HG02571 (cell line): ENCODE results near the gene BRPF3.

Experiments
- ATAC-seq: cut with Tn5 transposase; IDR thresholded peaks from one replicate; pipeline ENCODE4 v1.9.1; 2021; ENCODE audit warnings: mild to moderate bottlenecking, moderate library complexity; ENCODE audit not compliant: unreplicated experiment

The BRPF3 gene

GRCh38 chr6:36266913-36267644 is 70.5 kb downstream of the BRPF3 start:
- ATAC-seq: no peak

- ATAC-seq: no peak
These were observed 71.4 kb downstream of the BRPF3 start for GRCh38 chr6:36267731-36268477.

GRCh38 chr6:36268478-36269275 is 72.1 kb downstream of the BRPF3 start:
- no peak for ATAC-seq

GRCh38 chr6:36269834-36270705 is 73.5 kb downstream of the BRPF3 start, which contains the start of gene PNPLA1:
PNPLA1 (plus strand) TSS chr6:36270060; CDS start chr6:36270460, 400 bp downstream.
- no peak for ATAC-seq

- no peak for ATAC-seq
These were observed 75.7 kb downstream of the BRPF3 start for GRCh38 chr6:36272234-36272633.

GRCh38 chr6:36273067-36273466 is 76.5 kb downstream of the BRPF3 start:
- no peak for ATAC-seq

- ATAC-seq: no peak
These were observed 77.4 kb downstream of the BRPF3 start for GRCh38 chr6:36273802-36274514.

- no peak for ATAC-seq
These were observed 80.3 kb downstream of the BRPF3 start for GRCh38 chr6:36276581-36277536.

- ATAC-seq: no peak
These were observed 81.5 kb downstream of the BRPF3 start for GRCh38 chr6:36277946-36278470.

- ATAC-seq: no peak
These were observed 83.9 kb downstream of the BRPF3 start for GRCh38 chr6:36280467-36280866.

GRCh38 chr6:36280983-36281382 is 84.4 kb downstream of the BRPF3 start:
- no peak for ATAC-seq
